Psoas muscle (tissue), 8 donors: ENCODE data around the gene SPEG. TPM values are rescaled to one million over a fixed set of nuclear protein-coding genes. Genes with fewer than 3 reads are reported as not detected.

Experiments
- ATAC-seq, 4 donors: fragments of 200-7000 bp; cut with Tn5 transposase; one replicate each; pipeline ENCODE4 v1.9.1; 2020; ENCODE audit warnings: moderate library complexity in 3 of 4, mild to moderate bottlenecking in 2 of 4
- DNase-seq, 2 donors: peaks; one replicate each; pipeline ENCODE4 v3.0.0-alpha.2; 2020
- H3K27ac ChIP-seq: fragments of 200-600 bp; one replicate; pipeline ENCODE4 v1.8.0; 2022
- H3K27me3 ChIP-seq, 3 donors: fragments of 200-600 bp in 1 of 3; one replicate each; pipeline versions ENCODE4 v1.6.1 to v1.8.0; 2013 to 2022; ENCODE audit warnings: low read length in 2 of 3, mild to moderate bottlenecking in 2 of 3, moderate library complexity in 1 of 3; ENCODE audit not compliant: insufficient read depth in 3 of 3
- H3K36me3 ChIP-seq, 2 donors: fragments of 200-600 bp in 1 of 2; one replicate each; pipeline versions ENCODE4 v1.6.1 to v1.8.0; 2013 to 2022; ENCODE audit warnings: low read depth in 1 of 2, mild to moderate bottlenecking in 1 of 2, moderate library complexity in 1 of 2; ENCODE audit not compliant: insufficient read depth in 1 of 2
- H3K4me1 ChIP-seq: fragments of 200-600 bp; one replicate; pipeline ENCODE4 v1.8.0; 2022
- H3K4me3 ChIP-seq: fragments of 200-600 bp; one replicate; pipeline ENCODE4 v1.8.0; 2022; ENCODE audit warnings: mild to moderate bottlenecking
- H3K9me3 ChIP-seq: fragments of 200-600 bp; one replicate; pipeline ENCODE4 v1.8.0; 2022
- WGBS, 3 donors: extraction: QIAGEN DNeasy Blood & Tissue Kit; methylation state at CpG; one replicate each; pipeline versions ENCODE4 v1.1.6 to v1.1.7; 2013; 5-methylcytosine and 5-hydroxymethylcytosine counted together
- intact Hi-C, 2 donors: fragments of 100-400 bp; cut with DNase I; formaldehyde crosslinking; loops; one replicate each; pipeline versions ENCODE4 v1.11.0 to v1.14.2; 2022
- polyA plus RNA-seq, 3 donors: library from polyadenylated mRNA; stranded (reverse); fragments of 200-250 nt; gene quantifications; one replicate each; pipeline ENCODE4 v1.2.3, GENCODE V29; 2013
- total RNA-seq, 4 donors: library from RNA; stranded (reverse); fragmentation: NEBNext Ultra II Directional in 2 of 4; extraction: Animal tissue kit (Norgen Biotek cat#: 25700) in 2 of 4; gene quantifications; one replicate each; pipeline versions ENCODE4 v1.2.1 to v1.2.4, GENCODE V29; 2021 to 2023
- TF ChIP-seq, protein P1 (sequence below): fragments of 200-600 bp; IDR thresholded peaks from one replicate; pipeline ENCODE4 v1.8.0; 2022; ENCODE audit warnings: antibody characterized with exemption
- donor health status: healthy with polysubstance abuse.
- donor health status: DM: no; HTN: no; CAD: no; lungs with moderate emphysema.
- donor health status: Bipolar disorder and iron deficiency.
- donor health status: healthy.
- donor health status: DM: yes; HTN: yes; CAD: no.
- donor health status: DM: no; HTN: no; CAD: no.
- donor health status: DM: no; HTN: no; CAD: no.
- donor health status: DM: yes; HTN: yes; CAD: no.

The SPEG gene
- total and polyA plus RNA-seq, 7 donors = 34.8 to 419 (median 239) TPM

DNA sequence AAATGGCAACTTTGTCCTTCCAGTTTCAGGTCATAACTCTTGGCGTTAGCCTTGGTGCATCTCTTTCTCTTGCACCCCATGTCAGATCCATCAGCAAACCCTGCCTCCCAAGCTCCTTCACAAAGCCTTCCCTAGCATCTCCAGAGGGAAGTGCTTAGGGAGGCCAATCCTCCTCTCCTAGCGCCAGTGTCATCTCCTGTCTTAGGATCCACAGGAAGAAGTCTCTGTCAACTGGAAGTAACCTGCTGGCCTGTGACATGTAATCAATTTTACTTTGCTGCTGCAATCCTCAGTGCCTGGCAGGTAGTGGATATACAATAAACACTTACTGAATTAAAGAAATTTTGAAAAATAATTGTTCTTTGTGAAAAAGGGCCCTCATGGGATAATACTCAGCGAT lies 39.0 kb upstream of the SPEG start:
- Histone ChIP-seq H3K4me3 (no peak overlapping the region), H3K36me3 (no peaks in the 10 kb centered on the region), H3K27ac (no peak overlapping the region), H3K9me3 (no peaks in the 10 kb centered on the region), H3K4me1 (peaks cover 33% of the 10 kb centered on the region), H3K27me3 (no peaks in the 10 kb centered on the region)
- DNase-seq (no peak), ATAC-seq (no peak)
- TF ChIP-seq, protein P1, sequence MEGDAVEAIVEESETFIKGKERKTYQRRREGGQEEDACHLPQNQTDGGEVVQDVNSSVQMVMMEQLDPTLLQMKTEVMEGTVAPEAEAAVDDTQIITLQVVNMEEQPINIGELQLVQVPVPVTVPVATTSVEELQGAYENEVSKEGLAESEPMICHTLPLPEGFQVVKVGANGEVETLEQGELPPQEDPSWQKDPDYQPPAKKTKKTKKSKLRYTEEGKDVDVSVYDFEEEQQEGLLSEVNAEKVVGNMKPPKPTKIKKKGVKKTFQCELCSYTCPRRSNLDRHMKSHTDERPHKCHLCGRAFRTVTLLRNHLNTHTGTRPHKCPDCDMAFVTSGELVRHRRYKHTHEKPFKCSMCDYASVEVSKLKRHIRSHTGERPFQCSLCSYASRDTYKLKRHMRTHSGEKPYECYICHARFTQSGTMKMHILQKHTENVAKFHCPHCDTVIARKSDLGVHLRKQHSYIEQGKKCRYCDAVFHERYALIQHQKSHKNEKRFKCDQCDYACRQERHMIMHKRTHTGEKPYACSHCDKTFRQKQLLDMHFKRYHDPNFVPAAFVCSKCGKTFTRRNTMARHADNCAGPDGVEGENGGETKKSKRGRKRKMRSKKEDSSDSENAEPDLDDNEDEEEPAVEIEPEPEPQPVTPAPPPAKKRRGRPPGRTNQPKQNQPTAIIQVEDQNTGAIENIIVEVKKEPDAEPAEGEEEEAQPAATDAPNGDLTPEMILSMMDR = no peak
- 88 to 94% (median 90%) methylated on average over 3 of the region's 3 CpGs for WGBS, 3 donors
- intact Hi-C loops = no loop called here

DNA sequence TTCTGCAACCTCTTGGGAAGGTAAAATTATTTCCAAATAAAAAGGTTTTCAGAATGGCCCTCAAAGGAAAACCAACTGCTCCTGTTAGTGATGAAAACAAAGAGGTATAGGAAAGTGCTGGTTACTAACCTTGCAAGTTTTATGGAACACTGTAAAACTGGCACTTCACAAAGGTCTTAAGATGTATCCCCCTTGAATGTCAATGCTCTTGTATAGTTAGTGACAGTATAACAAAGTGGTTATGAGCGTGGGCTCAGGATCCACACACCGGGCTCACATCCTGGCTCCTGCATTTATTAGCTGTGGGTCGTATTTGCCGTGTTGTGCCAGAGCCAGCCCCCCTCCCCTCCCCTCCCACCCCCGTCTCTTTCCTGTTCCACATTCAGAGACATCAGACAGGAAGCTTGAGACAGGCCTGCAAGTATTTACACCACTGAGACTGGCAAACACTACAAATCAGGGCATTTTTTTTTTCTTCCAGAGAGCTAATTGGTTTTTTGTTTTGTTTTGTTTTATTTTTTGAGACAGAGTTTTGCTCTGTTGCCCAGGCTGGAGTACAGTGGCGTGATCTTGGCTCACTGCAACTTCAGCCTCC lies 37.7 kb upstream of the SPEG start:
- intact Hi-C loops = no loop called here
- TF ChIP-seq, protein P1 = no peak
- H3K27ac ChIP-seq = peak overlapping the region; percentile 91

DNA sequence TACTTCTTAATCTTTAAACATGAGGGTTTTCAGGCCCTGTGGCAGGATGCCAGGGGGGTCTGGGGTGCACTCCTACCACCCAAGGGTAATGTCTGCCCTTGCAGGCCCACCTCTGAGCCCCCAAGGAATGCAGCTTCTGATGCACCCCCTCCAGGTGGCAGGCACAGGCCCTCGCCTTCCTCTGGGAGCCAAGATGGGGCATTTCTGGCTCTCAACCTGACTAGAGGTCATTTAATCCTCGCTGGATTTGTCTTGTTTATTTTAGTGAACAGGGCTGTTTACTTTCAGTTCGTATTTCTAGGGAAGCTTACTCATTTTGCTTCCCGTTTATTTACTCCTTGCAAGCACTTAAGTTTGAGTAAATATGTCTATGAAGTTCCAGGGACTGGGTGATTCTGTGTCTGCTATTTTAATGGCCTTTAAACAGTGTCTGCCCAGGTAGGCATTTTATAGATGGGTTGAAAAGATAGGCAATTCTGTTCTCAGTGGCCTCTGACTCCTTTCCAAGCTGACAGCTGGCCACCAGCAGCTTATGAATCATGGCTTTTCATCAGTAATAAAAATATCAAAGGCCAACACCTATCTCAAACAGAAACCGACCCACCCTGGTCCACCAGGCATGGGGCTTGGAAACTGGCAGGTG lies 35.8 kb upstream of the SPEG start:
- Histone ChIP-seq H3K27ac (peak overlapping the region; percentile 91), H3K9me3 (no peaks in the 10 kb centered on the region), H3K36me3 (no peaks in the 10 kb centered on the region), H3K4me3 (peak overlapping the region; percentile 48), H3K27me3 (no peaks in the 10 kb centered on the region), H3K4me1 (peaks cover 56% of the 10 kb centered on the region)
- intact Hi-C loops = no loop called here
- ATAC-seq (peak; percentile 40 to 77 (median 58)), DNase-seq (peak in 1 of 2 donors; percentile 65)
- TF ChIP-seq, protein P1 = no peak
- WGBS, 3 donors = 11 to 21% (median 18%) methylated on average over 5 of the region's 5 CpGs

More for the DNA sequence above, 37.7 kb upstream of the SPEG start:
- ATAC-seq (no peak), DNase-seq (no peak)
- H3K27me3 ChIP-seq = no peaks in the 10 kb centered on the region
- H3K4me1 ChIP-seq = peaks cover 41% of the 10 kb centered on the region
- no peaks in the 10 kb centered on the region for H3K36me3 ChIP-seq
- 59 to 62% (median 60%) methylated on average over 6 of the region's 6 CpGs for WGBS, 3 donors
- H3K4me3 ChIP-seq = no peak overlapping the region
- H3K9me3 ChIP-seq = no peaks in the 10 kb centered on the region

DNA sequence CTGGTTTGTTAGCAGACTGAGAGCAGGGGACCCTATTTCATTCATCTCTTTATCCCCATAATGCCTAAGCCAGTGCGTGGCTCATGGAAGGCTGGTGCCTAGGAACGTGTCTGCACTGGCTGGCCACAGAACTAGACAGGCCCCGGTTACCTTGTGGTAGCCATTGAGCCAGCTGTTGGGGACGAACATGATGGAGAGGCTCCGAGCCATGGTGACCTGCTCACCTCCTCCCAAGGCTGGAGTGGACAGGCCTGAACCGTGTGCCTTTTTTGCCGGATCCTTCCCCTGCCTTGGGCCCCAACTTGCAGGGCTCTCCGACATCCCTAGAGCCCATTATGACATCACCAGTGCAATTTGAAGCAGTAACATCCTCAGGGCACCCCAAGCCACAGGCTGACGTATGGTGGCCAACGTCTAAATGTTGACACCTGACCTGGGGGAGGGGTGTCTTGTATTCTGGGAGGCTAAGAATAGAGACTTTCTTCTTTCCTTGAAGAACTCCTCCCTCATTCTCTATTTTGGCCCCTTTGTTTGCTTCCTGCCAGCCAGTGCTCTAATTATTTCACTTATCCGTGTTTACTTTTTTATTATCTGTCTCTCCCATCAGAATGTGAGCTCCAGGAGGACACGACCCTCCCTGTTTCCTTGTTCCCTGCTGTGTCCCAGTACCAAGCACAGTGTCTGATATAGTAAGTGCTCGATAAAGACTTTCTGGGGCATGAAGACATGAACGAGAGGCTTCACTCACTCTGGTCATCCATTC lies 34.7 kb upstream of the SPEG start:
- WGBS, 3 donors = 44 to 73% (median 57%) methylated on average over 14 of the region's 14 CpGs
- intact Hi-C loops = loop anchor here (5.0 kb wide), 2 partner anchors 52 to 132 kb away; no protein-coding TSS in a partner anchor
- H3K9me3 ChIP-seq = no peaks in the 10 kb centered on the region
- no peak for DNase-seq
- no peaks in the 10 kb centered on the region for H3K27me3 ChIP-seq
- ATAC-seq = no peak
- peak overlapping the region; percentile 48 for H3K4me3 ChIP-seq
- H3K36me3 ChIP-seq = no peaks in the 10 kb centered on the region
- H3K27ac ChIP-seq = peak overlapping the region; percentile 91
- peaks cover 61% of the 10 kb centered on the region for H3K4me1 ChIP-seq
- TF ChIP-seq, protein P1 = no peak
